ENCODE measurements around the gene TGM5. TPM values are rescaled to one million over a fixed set of nuclear protein-coding genes. Genes with fewer than 3 reads are reported as not detected.
A peak's percentile ranks its signal among the peaks of the same experiment; 100 is the strongest.

Gene TGM5
- total RNA-seq, 2 donors from 2014 or later, result not detected

DNA sequence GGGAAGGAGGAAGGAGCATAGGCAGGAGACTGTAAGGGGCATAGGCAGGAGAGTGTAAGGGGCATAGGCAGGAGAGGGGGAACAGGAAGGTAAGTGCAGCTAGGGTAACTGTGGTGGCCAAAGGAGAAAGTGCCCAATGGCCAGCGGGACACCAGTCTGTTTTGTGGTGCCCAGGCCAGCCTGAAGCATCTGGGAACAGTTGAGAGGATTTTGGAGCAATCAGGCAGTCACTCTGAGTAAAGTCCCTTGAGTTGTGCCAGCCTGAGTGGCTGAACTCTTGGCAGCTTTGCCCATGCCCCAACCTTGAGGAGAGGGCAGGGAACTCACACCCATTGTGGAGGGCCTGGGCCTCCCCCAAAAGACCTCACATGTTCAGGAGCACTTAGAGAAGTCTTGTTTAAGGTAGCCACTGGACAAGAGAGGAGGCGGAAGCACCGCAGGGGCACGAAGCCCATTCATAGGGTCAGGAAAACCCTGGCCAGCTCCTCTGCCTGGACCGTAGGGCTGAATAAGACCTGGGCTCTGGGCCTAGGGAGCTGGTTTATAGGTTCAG is 3.5 kb upstream of the TGM5 start:
- H3K4me1 Mint-ChIP-seq, result no peaks in the 10 kb centered on the region
- WGBS, 2 experiments (ENCODE audit: insufficient coverage in 1 of 2, insufficient read length in 1 of 2), result 84 to 88% methylated on average over 5 of the region's 5 CpGs
- no peaks in the 10 kb centered on the region for H3K36me3 Mint-ChIP-seq (ENCODE audit: low read depth)
- DNase-seq, result no peak
- no peak overlapping the region for H3K4me3 Mint-ChIP-seq
- TF ChIP-seq, protein P1, sequence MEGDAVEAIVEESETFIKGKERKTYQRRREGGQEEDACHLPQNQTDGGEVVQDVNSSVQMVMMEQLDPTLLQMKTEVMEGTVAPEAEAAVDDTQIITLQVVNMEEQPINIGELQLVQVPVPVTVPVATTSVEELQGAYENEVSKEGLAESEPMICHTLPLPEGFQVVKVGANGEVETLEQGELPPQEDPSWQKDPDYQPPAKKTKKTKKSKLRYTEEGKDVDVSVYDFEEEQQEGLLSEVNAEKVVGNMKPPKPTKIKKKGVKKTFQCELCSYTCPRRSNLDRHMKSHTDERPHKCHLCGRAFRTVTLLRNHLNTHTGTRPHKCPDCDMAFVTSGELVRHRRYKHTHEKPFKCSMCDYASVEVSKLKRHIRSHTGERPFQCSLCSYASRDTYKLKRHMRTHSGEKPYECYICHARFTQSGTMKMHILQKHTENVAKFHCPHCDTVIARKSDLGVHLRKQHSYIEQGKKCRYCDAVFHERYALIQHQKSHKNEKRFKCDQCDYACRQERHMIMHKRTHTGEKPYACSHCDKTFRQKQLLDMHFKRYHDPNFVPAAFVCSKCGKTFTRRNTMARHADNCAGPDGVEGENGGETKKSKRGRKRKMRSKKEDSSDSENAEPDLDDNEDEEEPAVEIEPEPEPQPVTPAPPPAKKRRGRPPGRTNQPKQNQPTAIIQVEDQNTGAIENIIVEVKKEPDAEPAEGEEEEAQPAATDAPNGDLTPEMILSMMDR (conservative IDR thresholded peaks at IDR 0.05), result no peak
- H3K9ac ChIP-seq (ENCODE audit: extremely low read depth, low read length, poor library complexity, severe bottlenecking), result no peak overlapping the region
- H3K9me3 Mint-ChIP-seq, result peaks cover 6% of the 10 kb centered on the region
- peaks cover 17% of the 10 kb centered on the region for H3K27me3 ChIP-seq (ENCODE audit: control insufficient read depth, insufficient read depth, low read length, poor library complexity, severe bottlenecking)
- H3K36me3 ChIP-seq (ENCODE audit: control insufficient read depth, insufficient read depth, low read length), result no peaks in the 10 kb centered on the region
- no peaks in the 10 kb centered on the region for H3K4me1 ChIP-seq (ENCODE audit: control insufficient read depth, insufficient read depth, low read length)
- H3K27ac Mint-ChIP-seq, result no peak overlapping the region
- H3K9me3 ChIP-seq (ENCODE audit: control insufficient read depth, low read length), result no peaks in the 10 kb centered on the region
- peaks cover 12% of the 10 kb centered on the region for H3K27me3 Mint-ChIP-seq (ENCODE audit: insufficient read depth)
- H3K27ac ChIP-seq (ENCODE audit: low read depth, low read length), result no peak overlapping the region
- H3K4me3 ChIP-seq (ENCODE audit: low read length), result no peak overlapping the region

DNA sequence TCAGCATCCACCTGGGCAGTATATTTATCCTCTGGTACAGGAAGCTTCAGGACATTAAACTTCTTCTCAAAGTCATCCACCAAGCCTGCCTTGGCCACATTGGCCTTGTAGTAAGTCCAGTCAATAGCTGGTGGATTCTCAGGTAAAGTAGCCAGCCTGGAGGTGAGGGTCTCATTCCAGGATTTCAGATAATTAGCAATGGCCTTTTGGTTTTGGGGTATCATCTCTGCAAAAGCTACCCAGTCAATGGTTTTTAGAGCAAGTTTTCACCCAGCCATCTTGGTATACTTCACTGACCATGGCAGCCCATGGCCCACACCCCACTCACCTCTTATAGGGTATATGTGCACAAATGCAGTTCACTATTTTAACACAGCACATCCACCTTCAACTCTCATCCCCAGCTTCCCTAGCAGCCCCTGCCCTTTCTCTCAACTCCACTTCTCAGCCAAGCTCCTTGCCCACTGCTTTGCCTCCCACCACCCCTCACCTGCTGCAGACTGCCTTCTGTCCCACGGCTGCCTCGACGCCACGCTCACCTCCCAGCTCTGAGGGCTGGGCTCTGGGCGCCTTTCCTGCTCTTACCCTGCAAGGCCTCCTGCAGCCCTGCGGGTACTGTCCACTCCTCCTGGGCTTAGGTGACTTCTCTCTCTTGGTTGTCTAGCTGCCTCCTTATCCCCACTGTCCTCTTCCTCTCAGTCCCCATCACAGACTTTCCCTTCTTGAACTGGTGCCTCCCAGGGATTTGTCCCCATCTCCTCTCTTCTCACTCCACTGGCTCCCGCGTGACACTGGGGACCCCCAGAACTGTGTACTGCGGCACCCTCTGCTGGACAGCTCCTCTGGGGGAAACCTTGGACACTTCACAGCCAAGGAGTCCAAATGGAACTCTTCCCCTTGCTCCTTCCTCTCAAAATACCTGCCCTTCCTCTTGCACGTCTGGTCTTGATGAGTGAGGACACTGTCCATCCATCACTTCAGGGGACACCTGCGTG is 1.7 kb upstream of the TGM5 start:
- TF ChIP-seq, protein P1 (conservative IDR thresholded peaks at IDR 0.05), result peak; percentile 69
- H3K36me3 Mint-ChIP-seq (ENCODE audit: low read depth), result no peaks in the 10 kb centered on the region
- peaks cover 15% of the 10 kb centered on the region for H3K27me3 Mint-ChIP-seq (ENCODE audit: insufficient read depth)
- H3K27ac Mint-ChIP-seq, result no peak overlapping the region
- Histone ChIP-seq H3K9ac (ENCODE audit: extremely low read depth, low read length, poor library complexity, severe bottlenecking) (no peak overlapping the region), H3K36me3 (ENCODE audit: control insufficient read depth, insufficient read depth, low read length) (no peaks in the 10 kb centered on the region), H3K27ac (ENCODE audit: low read depth, low read length) (no peak overlapping the region), H3K4me1 (ENCODE audit: control insufficient read depth, insufficient read depth, low read length) (no peaks in the 10 kb centered on the region), H3K27me3 (ENCODE audit: control insufficient read depth, insufficient read depth, low read length, poor library complexity, severe bottlenecking) (peaks cover 32% of the 10 kb centered on the region), H3K4me3 (ENCODE audit: low read length) (no peak overlapping the region), H3K9me3 (ENCODE audit: control insufficient read depth, low read length) (no peaks in the 10 kb centered on the region)
- H3K4me1 Mint-ChIP-seq, result no peaks in the 10 kb centered on the region
- 72 to 75% methylated on average over 7 to 11 of the region's 11 CpGs for WGBS, 2 experiments (ENCODE audit: insufficient coverage in 1 of 2, insufficient read length in 1 of 2)
- peak; percentile 82 for DNase-seq
- H3K9me3 Mint-ChIP-seq, result peaks cover 6% of the 10 kb centered on the region
- H3K4me3 Mint-ChIP-seq, result no peak overlapping the region

DNA sequence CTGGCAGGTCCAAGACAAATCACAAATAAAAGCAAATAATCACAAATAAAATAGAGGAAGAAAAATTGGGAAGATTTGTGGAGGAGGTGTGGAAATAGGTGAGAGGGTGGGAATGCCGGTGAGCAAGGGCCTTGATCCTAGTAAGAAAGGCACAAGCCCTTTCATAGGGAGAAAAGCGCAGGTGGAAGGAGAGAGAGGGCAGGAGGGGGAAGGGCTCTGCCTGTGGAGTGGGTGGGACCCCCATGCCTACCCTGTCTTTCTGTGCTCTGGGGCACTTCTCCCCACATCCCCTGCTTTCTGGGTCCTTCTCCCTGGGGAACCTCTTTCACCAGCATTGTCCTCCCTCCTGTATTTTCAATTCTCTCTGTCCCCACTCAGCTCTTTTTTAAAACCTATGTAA is 711 bp upstream of the TGM5 start:
- H3K36me3 Mint-ChIP-seq (ENCODE audit: low read depth), result no peaks in the 10 kb centered on the region
- no peak overlapping the region for H3K27ac ChIP-seq (ENCODE audit: low read depth, low read length)
- H3K27me3 Mint-ChIP-seq (ENCODE audit: insufficient read depth), result peaks cover 17% of the 10 kb centered on the region

More for the DNA sequence above, 711 bp upstream of the TGM5 start:
- no peaks in the 10 kb centered on the region for H3K36me3 ChIP-seq (ENCODE audit: control insufficient read depth, insufficient read depth, low read length)
- WGBS, 2 experiments (ENCODE audit: insufficient coverage in 1 of 2, insufficient read length in 1 of 2), result 91% methylated on average over 1 of the region's 2 CpGs; no CpG with 5 or more reads in 1 of the 2 experiments
- H3K27me3 ChIP-seq (ENCODE audit: control insufficient read depth, insufficient read depth, low read length, poor library complexity, severe bottlenecking), result peaks cover 34% of the 10 kb centered on the region
- no peaks in the 10 kb centered on the region for H3K9me3 ChIP-seq (ENCODE audit: control insufficient read depth, low read length)
- DNase-seq, result no peak
- Mint-ChIP-seq H3K9me3 (peaks cover 6% of the 10 kb centered on the region), H3K4me3 (no peak overlapping the region), H3K4me1 (no peaks in the 10 kb centered on the region), H3K27ac (no peak overlapping the region)
- no peaks in the 10 kb centered on the region for H3K4me1 ChIP-seq (ENCODE audit: control insufficient read depth, insufficient read depth, low read length)
- H3K4me3 ChIP-seq (ENCODE audit: low read length), result no peak overlapping the region
- H3K9ac ChIP-seq (ENCODE audit: extremely low read depth, low read length, poor library complexity, severe bottlenecking), result no peak overlapping the region
- TF ChIP-seq, protein P1 (conservative IDR thresholded peaks at IDR 0.05), result no peak

Data from endodermal cell (in vitro differentiated cells).